Retinal pigment epithelial cell (primary cell): ENCODE measurements around the gene DACH1.

Experiments used
- DNase-seq: peaks from one replicate; pipeline ENCODE4 v3.0.0-alpha.2; 2010; ENCODE audit warnings: low read depth
- H3K4me3 ChIP-seq: 2 replicates; pipeline ENCODE4 v1.5.1; 2011; ENCODE audit warnings: mild to moderate bottlenecking, low read length, control low read depth, moderate library complexity
- TF ChIP-seq, protein P1 (sequence below): conservative IDR thresholded peaks from 2 replicates; pipeline ENCODE4 v1.5.1; 2011; ENCODE audit warnings: low read depth, low read length, control low read depth, inconsistent platforms

Gene DACH1

DNA sequence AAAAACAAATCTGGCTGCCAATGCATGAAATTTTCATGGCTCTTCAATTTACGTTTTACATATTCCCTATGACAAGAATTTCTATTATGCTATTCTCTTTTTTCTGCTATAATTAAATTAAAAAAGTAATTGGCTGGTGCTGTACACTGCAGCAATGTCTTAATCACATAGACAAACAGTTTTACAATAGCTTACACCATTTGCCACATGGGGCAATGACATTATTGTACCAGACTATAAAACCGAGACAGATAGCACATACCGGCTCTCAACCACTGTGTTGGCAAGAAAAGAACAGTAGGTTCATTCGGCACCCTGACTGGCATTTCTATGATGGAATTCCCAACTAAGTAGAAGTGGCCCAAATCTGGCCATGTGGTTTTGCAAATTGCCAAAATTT, 67.7 kb downstream of the DACH1 start:
- TF ChIP-seq, protein P1, sequence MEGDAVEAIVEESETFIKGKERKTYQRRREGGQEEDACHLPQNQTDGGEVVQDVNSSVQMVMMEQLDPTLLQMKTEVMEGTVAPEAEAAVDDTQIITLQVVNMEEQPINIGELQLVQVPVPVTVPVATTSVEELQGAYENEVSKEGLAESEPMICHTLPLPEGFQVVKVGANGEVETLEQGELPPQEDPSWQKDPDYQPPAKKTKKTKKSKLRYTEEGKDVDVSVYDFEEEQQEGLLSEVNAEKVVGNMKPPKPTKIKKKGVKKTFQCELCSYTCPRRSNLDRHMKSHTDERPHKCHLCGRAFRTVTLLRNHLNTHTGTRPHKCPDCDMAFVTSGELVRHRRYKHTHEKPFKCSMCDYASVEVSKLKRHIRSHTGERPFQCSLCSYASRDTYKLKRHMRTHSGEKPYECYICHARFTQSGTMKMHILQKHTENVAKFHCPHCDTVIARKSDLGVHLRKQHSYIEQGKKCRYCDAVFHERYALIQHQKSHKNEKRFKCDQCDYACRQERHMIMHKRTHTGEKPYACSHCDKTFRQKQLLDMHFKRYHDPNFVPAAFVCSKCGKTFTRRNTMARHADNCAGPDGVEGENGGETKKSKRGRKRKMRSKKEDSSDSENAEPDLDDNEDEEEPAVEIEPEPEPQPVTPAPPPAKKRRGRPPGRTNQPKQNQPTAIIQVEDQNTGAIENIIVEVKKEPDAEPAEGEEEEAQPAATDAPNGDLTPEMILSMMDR, result no peak
- no peak for DNase-seq
- no peak overlapping the region for H3K4me3 ChIP-seq

DNA sequence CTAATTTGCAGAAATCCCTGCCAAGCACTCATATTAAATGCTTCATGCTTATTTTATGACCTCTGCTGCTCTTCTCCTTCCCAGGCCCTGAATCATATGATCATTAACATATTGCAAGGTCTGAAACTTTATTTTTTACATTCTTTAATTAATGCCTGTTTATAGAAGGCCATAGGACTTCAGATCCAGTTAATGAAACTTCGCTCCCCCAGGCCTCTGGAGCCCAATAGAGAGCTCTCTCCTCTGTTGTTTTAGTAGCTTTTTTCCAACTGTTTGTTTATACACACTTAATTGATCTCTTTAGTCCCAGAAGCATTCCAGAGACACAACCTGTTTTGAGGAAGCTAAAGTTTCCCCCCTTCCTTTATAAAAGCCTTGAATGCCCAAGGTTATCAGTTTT, 68.3 kb downstream of the DACH1 start:
- TF ChIP-seq, protein P1, result no peak
- DNase-seq, result no peak
- H3K4me3 ChIP-seq, result no peak overlapping the region

DNA sequence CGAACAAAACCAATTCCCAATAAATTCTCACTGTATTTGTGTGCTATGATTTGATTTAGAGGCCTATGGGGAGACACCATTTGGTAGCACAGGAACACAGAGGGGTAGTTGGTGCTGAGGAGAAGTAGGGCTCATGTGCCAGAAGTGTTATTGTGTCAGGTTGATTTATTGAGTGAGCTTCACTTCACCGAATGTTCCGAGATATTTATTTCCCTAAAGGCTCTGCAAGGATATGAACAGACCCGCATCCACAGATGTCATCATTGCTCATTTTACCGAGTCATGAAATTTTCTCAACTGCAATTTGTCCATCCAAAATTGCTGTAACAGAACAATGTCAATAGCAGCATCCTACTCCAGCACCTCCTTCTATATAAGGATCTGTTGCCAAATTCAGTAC, 69.5 kb downstream of the DACH1 start:
- DNase-seq, result no peak
- no peak overlapping the region for H3K4me3 ChIP-seq
- TF ChIP-seq, protein P1, result no peak

DNA sequence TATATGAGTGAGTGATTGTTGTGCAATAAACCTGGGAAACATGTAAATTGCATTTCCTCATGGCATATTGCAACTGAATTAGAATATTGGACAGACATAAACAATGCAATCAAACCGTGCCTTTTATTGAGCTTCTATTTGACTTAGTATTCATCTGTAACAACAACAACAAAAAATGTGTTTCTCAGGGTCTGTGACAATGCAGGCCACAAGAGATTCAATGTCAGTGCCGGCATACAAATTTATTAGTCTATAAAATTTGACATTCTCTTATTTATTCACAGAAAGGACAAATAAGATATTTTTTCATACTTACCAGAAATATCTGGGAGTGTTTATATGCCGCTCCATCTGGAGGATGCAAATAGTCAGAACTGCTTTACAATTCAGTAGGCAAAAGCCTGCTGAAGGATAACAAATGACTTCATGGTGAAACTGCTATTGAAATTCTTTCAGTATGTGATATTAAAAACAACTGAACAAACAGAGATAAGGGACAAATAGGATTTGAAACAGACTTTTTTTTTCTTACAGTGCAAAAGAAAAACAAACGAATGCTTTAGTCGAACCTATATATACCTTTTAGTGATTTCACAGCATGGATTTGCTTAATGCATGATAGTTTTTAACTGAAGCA, 77.2 kb downstream of the DACH1 start:
- no peak for DNase-seq
- TF ChIP-seq, protein P1, result no peak
- H3K4me3 ChIP-seq, result no peak overlapping the region

DNA sequence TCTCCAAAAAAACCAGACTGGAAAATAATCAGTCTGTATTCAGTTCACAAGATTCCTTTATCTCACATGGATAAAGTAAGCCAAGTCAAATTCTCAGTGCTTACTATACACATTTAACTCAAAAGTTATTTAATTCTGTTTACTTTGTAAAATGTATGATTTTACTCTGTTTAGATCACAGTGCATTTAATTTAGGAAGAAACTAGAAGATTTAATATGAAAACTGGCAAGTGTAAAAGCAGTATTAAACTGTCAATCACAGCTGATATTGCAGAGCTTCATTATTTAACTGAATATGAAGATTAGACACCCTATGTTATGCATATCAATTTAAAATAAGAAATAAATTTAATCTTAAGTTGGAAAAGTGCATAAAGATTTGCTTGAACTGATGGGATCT, 78.0 kb downstream of the DACH1 start:
- H3K4me3 ChIP-seq, result no peak overlapping the region
- no peak for DNase-seq
- TF ChIP-seq, protein P1, result no peak

DNA sequence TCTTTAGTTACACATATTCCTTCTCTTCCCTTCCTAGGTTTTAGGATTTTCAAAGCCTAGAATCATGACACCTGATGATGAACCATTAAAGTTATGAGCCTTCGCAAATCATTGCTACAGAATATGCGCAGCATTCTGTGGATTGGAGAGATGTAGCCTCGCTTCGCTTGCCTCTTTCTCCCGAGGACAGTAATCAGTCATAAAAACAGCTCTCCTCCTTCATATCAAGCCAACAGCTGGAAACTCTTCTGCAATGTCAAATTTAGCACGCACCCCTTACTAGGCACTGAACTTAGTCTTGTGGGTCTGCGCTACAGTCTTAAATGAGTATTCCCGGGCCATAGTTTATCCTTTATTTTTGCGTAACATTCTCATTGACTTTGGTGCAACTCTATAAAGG, 79.6 kb downstream of the DACH1 start:
- TF ChIP-seq, protein P1, result no peak
- DNase-seq, result no peak
- no peak overlapping the region for H3K4me3 ChIP-seq

DNA sequence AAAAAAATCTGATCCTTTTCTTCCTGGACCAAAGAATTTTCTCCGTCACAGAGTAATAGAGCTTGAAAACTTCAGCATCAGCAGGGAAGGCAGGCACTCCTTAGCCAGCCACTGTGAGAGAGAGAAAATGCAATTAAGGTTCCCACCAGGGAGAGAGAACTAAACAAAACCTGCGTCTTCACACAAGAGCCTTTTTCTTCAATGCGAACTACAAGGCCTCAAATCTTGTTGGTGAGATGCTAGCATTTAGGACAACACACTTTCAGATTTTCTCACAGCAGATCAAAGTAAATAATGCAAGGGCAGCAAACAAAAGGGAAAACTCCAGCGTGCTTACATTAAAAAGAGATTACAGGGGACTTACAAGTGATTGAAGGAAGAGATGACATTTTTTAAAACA, 80.1 kb downstream of the DACH1 start:
- no peak overlapping the region for H3K4me3 ChIP-seq
- TF ChIP-seq, protein P1, result no peak
- no peak for DNase-seq
